ENCODE measurements around the gene FANCE. TPM values are rescaled to one million over a fixed set of nuclear protein-coding genes. Genes with fewer than 3 reads are reported as not detected.

Gene FANCE
- total and polyA plus RNA-seq, 9 donors, result 5.3 to 12.2 (median 9.1) TPM

DNA sequence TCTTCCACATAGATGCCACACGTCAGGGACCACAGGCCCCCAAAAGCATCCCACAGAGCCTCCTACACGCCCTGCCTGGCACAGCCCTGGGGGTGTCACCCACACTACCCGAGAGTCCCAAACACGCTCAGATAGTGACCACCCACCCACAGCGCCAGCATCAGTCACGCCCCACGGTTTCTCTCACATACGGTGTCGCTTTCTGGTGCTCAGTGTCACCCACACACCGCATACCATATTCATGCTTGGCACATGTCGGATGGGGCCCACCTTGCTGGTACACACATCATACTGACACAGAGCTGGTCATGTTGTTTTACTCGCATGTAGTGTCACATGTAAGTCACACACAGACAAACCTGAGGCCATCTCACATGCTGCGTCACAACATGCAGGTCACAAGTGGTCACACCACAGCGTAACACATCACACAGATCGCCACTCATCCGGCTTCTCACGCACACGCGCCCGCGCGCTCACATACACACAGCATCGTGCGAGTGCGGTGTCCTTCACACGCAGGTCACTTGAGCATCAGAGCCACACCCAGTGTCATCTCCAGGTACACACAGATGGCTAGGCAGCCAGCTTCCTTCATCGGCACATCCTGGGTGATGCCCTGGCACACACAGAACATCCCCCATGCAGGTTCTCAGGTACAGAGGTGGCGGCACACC, 41.3 kb downstream of the FANCE start:
- Histone ChIP-seq H3K4me1 (ENCODE audit: insufficient read depth) (peaks cover 42% of the 10 kb centered on the region), H3K27me3 (no peaks in the 10 kb centered on the region), H3K4me3 (peak overlapping the region; percentile 95), H3K27ac (peak overlapping the region in 1 of 2 donors; percentile 45), H3K9me3 (no peaks in the 10 kb centered on the region), H3K36me3 (no peaks in the 10 kb centered on the region)
- 72 to 83% (median 76%) methylated on average over 28 of the region's 28 CpGs for WGBS, 3 donors
- intact Hi-C loops (cut with DNase I), result loop anchor here in 1 of 4 donors (10.0 kb wide), 2 partner anchors 101 to 241 kb away; partner anchors contain the start of gene ARMC12
- peak in 1 of 5 donors; percentile 49 for DNase-seq
- no peak for TF ChIP-seq EP300 (IDR thresholded peaks at IDR 0.05)
- TF ChIP-seq POLR2A (IDR thresholded peaks at IDR 0.05), result no peak
- TF ChIP-seq, protein P1, sequence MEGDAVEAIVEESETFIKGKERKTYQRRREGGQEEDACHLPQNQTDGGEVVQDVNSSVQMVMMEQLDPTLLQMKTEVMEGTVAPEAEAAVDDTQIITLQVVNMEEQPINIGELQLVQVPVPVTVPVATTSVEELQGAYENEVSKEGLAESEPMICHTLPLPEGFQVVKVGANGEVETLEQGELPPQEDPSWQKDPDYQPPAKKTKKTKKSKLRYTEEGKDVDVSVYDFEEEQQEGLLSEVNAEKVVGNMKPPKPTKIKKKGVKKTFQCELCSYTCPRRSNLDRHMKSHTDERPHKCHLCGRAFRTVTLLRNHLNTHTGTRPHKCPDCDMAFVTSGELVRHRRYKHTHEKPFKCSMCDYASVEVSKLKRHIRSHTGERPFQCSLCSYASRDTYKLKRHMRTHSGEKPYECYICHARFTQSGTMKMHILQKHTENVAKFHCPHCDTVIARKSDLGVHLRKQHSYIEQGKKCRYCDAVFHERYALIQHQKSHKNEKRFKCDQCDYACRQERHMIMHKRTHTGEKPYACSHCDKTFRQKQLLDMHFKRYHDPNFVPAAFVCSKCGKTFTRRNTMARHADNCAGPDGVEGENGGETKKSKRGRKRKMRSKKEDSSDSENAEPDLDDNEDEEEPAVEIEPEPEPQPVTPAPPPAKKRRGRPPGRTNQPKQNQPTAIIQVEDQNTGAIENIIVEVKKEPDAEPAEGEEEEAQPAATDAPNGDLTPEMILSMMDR (IDR thresholded peaks at IDR 0.05), result no peak

DNA sequence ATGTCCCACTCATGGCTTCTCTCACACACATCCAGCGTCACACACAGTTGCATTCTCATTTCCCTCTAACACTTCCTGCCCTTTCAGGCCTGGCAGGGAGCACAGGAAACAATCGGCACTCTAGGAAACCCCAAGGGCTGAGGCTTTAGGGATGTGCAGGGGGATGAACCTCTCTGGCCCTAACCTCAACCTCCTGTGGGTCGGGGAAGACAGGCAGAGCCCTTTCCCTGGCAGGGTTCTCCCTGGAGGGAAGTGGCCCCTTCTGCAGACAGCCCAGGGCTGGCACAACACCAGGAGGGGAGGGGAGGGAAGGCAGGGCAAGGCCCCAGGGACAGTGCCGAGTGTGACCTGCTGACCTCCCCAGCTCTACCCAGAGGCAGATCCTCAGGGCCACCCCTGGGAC, 42.0 kb downstream of the FANCE start:
- Histone ChIP-seq H3K9me3 (no peaks in the 10 kb centered on the region), H3K4me3 (peak overlapping the region; percentile 95), H3K27me3 (no peaks in the 10 kb centered on the region), H3K27ac (peak overlapping the region; percentile 45 to 97), H3K36me3 (no peaks in the 10 kb centered on the region), H3K4me1 (ENCODE audit: insufficient read depth) (peaks cover 42% of the 10 kb centered on the region)
- peak in 3 of 5 donors; percentile 59 to 70 (median 66) for DNase-seq
- intact Hi-C loops (cut with DNase I), result loop anchor here in 1 of 4 donors (10.0 kb wide), 2 partner anchors 101 to 241 kb away; partner anchors contain the start of gene ARMC12
- WGBS, 3 donors, result 7 to 16% (median 11%) methylated on average over 4 of the region's 4 CpGs
- TF ChIP-seq EP300 (IDR thresholded peaks at IDR 0.05), result no peak
- no peak for TF ChIP-seq POLR2A (IDR thresholded peaks at IDR 0.05)
- TF ChIP-seq, protein P1 (IDR thresholded peaks at IDR 0.05), result no peak

DNA sequence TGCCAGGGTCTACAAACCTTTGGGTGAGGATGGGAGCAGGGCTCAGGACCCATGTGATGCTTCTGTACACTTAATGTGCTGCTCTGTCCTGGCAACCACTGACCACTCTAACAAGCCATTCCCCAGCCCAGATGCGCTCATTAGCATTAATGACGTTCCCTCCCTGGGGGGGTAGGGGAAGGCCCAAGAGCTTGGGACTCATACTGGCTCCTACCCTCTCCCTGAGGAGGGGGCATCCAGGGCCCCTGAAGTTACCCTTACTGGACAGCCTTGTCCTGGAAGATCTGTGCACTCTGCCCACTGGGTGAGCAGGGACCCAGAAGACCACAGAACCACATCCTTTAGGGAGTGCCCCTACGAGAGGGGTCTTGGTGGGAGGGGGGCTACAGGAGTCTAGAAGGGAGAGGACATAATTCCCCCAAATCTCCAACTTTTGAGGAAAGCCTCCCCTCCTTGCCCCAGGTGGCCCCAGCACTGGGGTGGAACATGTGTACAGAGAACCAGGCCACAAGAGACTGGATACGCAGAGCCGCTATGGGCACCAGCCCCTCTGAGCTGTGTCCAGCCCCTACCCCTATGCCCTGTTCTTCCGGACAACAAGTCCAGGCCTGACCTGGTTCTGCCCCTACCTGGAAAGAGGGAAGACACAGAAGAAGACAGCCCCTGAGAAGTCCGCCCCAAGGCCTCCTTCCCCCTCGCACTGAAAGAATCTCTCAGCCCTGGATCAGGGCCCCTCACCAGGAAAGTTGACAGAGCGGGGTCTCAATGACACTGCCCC, 43.3 kb downstream of the FANCE start:
- Histone ChIP-seq H3K27ac (peak overlapping the region; percentile 97 to 99), H3K27me3 (no peaks in the 10 kb centered on the region), H3K36me3 (no peaks in the 10 kb centered on the region), H3K4me1 (ENCODE audit: insufficient read depth) (peaks cover 40% of the 10 kb centered on the region), H3K9me3 (no peaks in the 10 kb centered on the region), H3K4me3 (peak overlapping the region; percentile 95)
- 33 to 46% (median 35%) methylated on average over 8 to 9 of the region's 9 CpGs for WGBS, 3 donors
- intact Hi-C loops (cut with DNase I), result loop anchor here in 1 of 4 donors (2.0 to 10.0 kb wide), 3 partner anchors 27 to 239 kb away; partner anchors contain the start of genes ARMC12 and RPL10A
- TF ChIP-seq EP300 (IDR thresholded peaks at IDR 0.05) (no peak), POLR2A (IDR thresholded peaks at IDR 0.05) (no peak)
- TF ChIP-seq, protein P1 (IDR thresholded peaks at IDR 0.05), result no peak
- DNase-seq, result peak in 2 of 5 donors; percentile 47 to 55

DNA sequence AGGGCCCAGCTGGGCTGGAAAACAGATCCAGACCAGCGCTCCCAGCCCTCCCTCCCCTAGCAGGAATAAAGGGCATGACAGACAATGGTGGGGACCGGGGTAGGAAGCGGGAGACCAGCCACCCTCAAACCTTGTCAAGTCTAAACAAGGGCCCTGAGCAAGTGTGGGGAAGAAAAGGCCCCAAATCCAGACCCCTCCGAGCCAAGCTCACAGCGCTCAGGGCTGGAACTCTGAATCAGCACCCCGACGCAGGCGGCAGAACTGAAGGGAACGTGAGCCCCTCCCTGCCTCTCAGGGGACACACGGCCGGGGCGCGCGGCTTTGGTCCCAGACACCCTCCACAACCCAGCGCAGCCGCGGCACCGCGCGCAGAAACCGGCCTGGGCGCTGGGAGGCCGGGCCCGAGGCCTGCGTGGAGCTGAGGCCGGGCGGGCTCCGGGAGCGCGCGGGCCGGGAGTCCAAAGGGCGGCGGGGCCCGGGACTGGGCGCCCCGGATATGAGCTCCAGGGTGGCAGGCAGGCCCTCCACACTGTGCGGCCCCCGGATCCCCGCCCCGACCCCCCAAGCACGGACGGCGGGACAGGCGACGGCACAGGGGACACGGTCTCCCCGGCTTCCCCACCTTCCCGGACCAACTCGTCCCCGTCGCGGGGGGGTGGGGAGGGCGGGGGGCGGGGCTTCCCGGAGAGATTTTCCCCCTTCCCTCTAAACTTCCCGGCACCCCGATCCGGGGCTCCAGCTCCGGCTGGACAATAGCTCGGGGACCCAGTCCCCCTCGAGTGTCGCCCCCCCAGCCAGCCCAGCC, 44.1 kb downstream of the FANCE start:
- WGBS, 3 donors, result 2 to 6% (median 3%) methylated on average over 32 to 63 of the region's 63 CpGs
- H3K9me3 ChIP-seq, result no peaks in the 10 kb centered on the region
- TF ChIP-seq POLR2A (IDR thresholded peaks at IDR 0.05) (peak; percentile 28), EP300 (IDR thresholded peaks at IDR 0.05) (no peak)
- TF ChIP-seq, protein P1 (IDR thresholded peaks at IDR 0.05), result peak in 1 of 3 donors; percentile 16
- intact Hi-C loops (cut with DNase I), result loop anchor here in 1 of 4 donors (2.0 to 10.0 kb wide), 3 partner anchors 27 to 239 kb away; partner anchors contain the start of genes ARMC12 and RPL10A
- H3K27me3 ChIP-seq, result no peaks in the 10 kb centered on the region
- peak overlapping the region; percentile 97 to 99 for H3K27ac ChIP-seq
- no peaks in the 10 kb centered on the region for H3K36me3 ChIP-seq
- peak in 1 of 5 donors; percentile 80 for DNase-seq
- H3K4me1 ChIP-seq (ENCODE audit: insufficient read depth), result peaks cover 33% of the 10 kb centered on the region
- H3K4me3 ChIP-seq, result peak overlapping the region; percentile 95
